ENCODE measurements around the gene GORASP2.

DNA sequence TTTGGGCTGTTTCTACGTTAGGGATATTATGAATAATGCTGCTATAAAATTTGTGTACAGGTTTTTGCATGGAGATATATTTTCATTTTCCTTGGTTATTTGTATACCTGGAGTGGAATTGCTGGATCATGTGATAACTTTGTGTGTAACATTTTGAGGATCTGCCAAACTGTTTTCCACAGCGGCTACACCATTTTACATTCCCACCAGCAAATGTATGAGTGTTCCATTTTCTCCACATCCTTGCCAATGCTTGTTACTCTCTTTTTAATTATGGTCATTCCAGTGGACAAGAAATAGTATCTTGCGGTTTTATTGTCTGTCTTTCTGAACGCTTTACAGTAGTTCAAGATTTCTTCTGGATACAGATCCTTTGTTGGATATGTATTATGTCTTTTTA lies 13.6 kb downstream of the GORASP2 start:
- TF ChIP-seq CTCF (optimal IDR thresholded peaks at IDR 0.05 in 1 of 3, IDR thresholded peaks at IDR 0.05 in 1 of 3, conservative IDR thresholded peaks at IDR 0.05 in 1 of 3; ENCODE audit: extremely low read depth in 1 of 3, insufficient read depth in 2 of 3, low read length in 3 of 3) (no peak), EZH2 (IDR thresholded peaks at IDR 0.05; ENCODE audit: low read length) (no peak)
